Neural progenitor cell (in vitro differentiated cells): ENCODE data around the gene POLR3C. TPM values are rescaled to one million over a fixed set of nuclear protein-coding genes. Genes with fewer than 3 reads are reported as not detected.

Experiments used
- DNase-seq: peaks from one replicate; pipeline ENCODE4 v3.0.0-alpha.2; 2016; ENCODE audit warnings: low spot score
- H2AFZ ChIP-seq: fragments of 200-600 bp; sonication (generic); replicated peaks from 2 replicates; pipeline ENCODE4 v1.6.1; 2016; ENCODE audit warnings: antibody characterized with exemption
- H3F3A ChIP-seq: fragments of 200-600 bp; sonication (generic); 2 replicates; pipeline ENCODE4 v1.6.1; 2016; ENCODE audit warnings: antibody characterized with exemption, low read depth
- H3K27ac ChIP-seq: fragments of 200-600 bp; sonication (generic); 2 replicates; pipeline ENCODE4 v1.5.1; 2016; ENCODE audit warnings: mild to moderate bottlenecking
- H3K27me3 ChIP-seq: fragments of 200-600 bp; sonication (generic); 2 replicates; pipeline ENCODE4 v1.6.1; 2016; ENCODE audit warnings: mild to moderate bottlenecking, moderate library complexity
- H3K36me3 ChIP-seq: fragments of 200-600 bp; sonication (generic); 2 replicates; pipeline ENCODE4 v1.5.1; 2016
- H3K4me1 ChIP-seq: fragments of 200-600 bp; sonication (generic); 2 replicates; pipeline ENCODE4 v1.6.1; 2016; ENCODE audit warnings: mixed run types
- H3K4me2 ChIP-seq: fragments of 200-600 bp; sonication (generic); 2 replicates; pipeline ENCODE4 v1.6.1; 2016
- H3K4me3 ChIP-seq: fragments of 200-600 bp; sonication (generic); 2 replicates; pipeline ENCODE4 v1.5.1; 2016
- H3K79me2 ChIP-seq: fragments of 200-600 bp; sonication (generic); 2 replicates; pipeline ENCODE4 v1.6.1; 2016; ENCODE audit warnings: low read depth
- H3K9ac ChIP-seq: fragments of 200-600 bp; sonication (generic); 2 replicates; pipeline ENCODE4 v1.6.1; 2016
- H3K9me3 ChIP-seq: fragments of 200-600 bp; sonication (generic); 2 replicates; pipeline ENCODE4 v1.5.1; 2016; ENCODE audit warnings: low read depth
- H4K20me1 ChIP-seq: fragments of 200-600 bp; sonication (generic); 2 replicates; pipeline ENCODE4 v1.6.1; 2016; ENCODE audit warnings: low read depth
- H3K27ac Mint-ChIP-seq: 3 replicates; pipeline ENCODE4 v1.8.0; 2021; ENCODE audit warnings: mixed read lengths
- H3K27me3 Mint-ChIP-seq: 2 replicates; pipeline ENCODE4 v1.8.0; 2022; ENCODE audit warnings: low read depth, mild to moderate bottlenecking, inconsistent platforms, moderate library complexity, mixed read lengths; ENCODE audit not compliant: insufficient read depth
- H3K36me3 Mint-ChIP-seq: 3 replicates; pipeline ENCODE4 v1.8.0; 2021; ENCODE audit warnings: mixed read lengths
- H3K4me1 Mint-ChIP-seq: 3 replicates; pipeline ENCODE4 v1.8.0; 2021; ENCODE audit warnings: mixed read lengths
- H3K4me3 Mint-ChIP-seq: 3 replicates; pipeline ENCODE4 v1.8.0; 2021; ENCODE audit warnings: mild to moderate bottlenecking, moderate library complexity, mixed read lengths
- H3K9me3 Mint-ChIP-seq: 3 replicates; pipeline ENCODE4 v1.8.0; 2020; ENCODE audit warnings: mixed read lengths
- EZH2 ChIP-seq: fragments of 200-600 bp; sonication (generic); IDR thresholded peaks from 2 replicates; pipeline ENCODE4 v1.6.1; 2017; ENCODE audit warnings: antibody characterized with exemption, mild to moderate bottlenecking, moderate library complexity
- EZH2phosphoT487 ChIP-seq: fragments of 200-600 bp; sonication (generic); IDR thresholded peaks from 2 replicates; pipeline ENCODE4 v1.6.1; 2017; ENCODE audit warnings: antibody characterized with exemption
- total RNA-seq: library from RNA; depleted of rRNA; stranded (reverse); fragments of >200 nt; gene quantifications from 2 replicates; pipeline ENCODE4 v1.2.3, GENCODE V29; 2015; ENCODE audit warnings: low replicate concordance
- TF ChIP-seq, protein P1 (sequence below): fragments of 200-600 bp; sonication (generic); IDR thresholded peaks from 2 replicates; pipeline ENCODE4 v1.5.1; 2017; ENCODE audit warnings: antibody characterized with exemption, mild to moderate bottlenecking

POLR3C gene
- total RNA-seq, 1 donor from 2014 or later: 15.6 TPM

DNA sequence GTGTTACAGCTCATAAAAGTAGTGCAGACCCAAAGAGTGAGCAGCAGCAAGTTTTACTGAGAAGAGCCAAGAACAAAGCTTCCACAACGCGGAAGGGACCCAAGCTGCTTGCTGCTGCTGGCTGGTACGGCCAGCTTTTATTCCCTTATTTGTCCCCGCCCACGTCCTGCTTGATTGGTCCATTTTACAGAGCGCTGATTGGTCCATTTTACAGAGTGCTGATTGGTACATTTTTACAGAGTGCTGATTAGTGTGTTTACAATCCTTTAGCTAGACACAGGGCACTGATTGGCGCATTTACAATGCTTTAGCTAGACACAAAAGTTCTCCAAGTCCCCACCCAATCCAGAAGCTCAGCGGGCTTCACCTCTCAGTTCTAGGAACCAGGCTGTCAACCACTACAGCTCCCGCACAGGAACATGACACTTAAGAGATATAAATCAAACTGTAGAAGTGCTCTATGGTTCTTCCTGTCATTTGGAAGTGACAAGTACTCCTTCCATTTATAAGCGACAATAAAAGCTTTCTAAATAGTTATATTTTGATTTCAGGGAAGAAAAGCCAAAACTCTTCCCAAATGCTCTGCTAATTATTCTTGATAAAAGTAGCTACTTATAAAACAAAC is 28.6 kb upstream of the POLR3C start:
- H3K36me3 Mint-ChIP-seq: peaks cover 40% of the 10 kb centered on the region
- H3K27ac Mint-ChIP-seq: no peak overlapping the region
- Histone ChIP-seq H3K4me1 (no peaks in the 10 kb centered on the region), H3K4me2 (no peak overlapping the region), H3K79me2 (peaks cover 34% of the 10 kb centered on the region), H3K27ac (no peak overlapping the region), H3K9me3 (peaks cover 7% of the 10 kb centered on the region), H3K4me3 (no peak overlapping the region), H3K27me3 (no peaks in the 10 kb centered on the region), H2AFZ (no peak overlapping the region), H3F3A (no peaks in the 10 kb centered on the region), H4K20me1 (no peaks in the 10 kb centered on the region), H3K9ac (no peak overlapping the region), H3K36me3 (no peaks in the 10 kb centered on the region)
- peaks cover 28% of the 10 kb centered on the region for H3K9me3 Mint-ChIP-seq
- H3K4me1 Mint-ChIP-seq: no peaks in the 10 kb centered on the region
- TF ChIP-seq EZH2: no peak
- TF ChIP-seq EZH2phosphoT487: no peak
- TF ChIP-seq, protein P1, sequence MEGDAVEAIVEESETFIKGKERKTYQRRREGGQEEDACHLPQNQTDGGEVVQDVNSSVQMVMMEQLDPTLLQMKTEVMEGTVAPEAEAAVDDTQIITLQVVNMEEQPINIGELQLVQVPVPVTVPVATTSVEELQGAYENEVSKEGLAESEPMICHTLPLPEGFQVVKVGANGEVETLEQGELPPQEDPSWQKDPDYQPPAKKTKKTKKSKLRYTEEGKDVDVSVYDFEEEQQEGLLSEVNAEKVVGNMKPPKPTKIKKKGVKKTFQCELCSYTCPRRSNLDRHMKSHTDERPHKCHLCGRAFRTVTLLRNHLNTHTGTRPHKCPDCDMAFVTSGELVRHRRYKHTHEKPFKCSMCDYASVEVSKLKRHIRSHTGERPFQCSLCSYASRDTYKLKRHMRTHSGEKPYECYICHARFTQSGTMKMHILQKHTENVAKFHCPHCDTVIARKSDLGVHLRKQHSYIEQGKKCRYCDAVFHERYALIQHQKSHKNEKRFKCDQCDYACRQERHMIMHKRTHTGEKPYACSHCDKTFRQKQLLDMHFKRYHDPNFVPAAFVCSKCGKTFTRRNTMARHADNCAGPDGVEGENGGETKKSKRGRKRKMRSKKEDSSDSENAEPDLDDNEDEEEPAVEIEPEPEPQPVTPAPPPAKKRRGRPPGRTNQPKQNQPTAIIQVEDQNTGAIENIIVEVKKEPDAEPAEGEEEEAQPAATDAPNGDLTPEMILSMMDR: no peak
- no peak for DNase-seq
- H3K27me3 Mint-ChIP-seq: no peaks in the 10 kb centered on the region
- no peak overlapping the region for H3K4me3 Mint-ChIP-seq

DNA sequence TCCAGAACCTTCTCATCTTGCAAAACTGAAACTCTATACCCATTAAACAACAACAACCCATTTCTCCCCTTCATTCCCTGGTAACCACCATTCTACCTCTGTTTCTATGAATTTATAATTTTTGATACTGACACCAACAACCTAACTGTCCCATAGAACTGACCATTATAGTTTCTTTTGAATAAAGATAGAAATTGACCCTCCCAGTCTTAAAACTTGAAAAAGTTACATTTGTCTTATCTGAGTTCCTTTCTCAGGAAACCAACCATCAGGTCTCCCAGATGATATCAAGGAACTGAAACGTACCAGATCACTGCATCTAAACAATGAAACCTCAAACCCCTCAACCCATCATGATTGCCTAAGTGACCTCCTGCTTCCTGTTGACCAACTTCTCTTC is 27.2 kb upstream of the POLR3C start:
- Mint-ChIP-seq H3K4me3 (no peak overlapping the region), H3K27me3 (no peaks in the 10 kb centered on the region), H3K9me3 (peaks cover 28% of the 10 kb centered on the region), H3K27ac (no peak overlapping the region), H3K4me1 (no peaks in the 10 kb centered on the region), H3K36me3 (peaks cover 40% of the 10 kb centered on the region)
- H3K27ac ChIP-seq: no peak overlapping the region
- no peak for TF ChIP-seq EZH2
- TF ChIP-seq, protein P1: no peak
- no peak for TF ChIP-seq EZH2phosphoT487
- peaks cover 48% of the 10 kb centered on the region for H3K79me2 ChIP-seq
- no peaks in the 10 kb centered on the region for H3K4me1 ChIP-seq
- no peak overlapping the region for H3K4me3 ChIP-seq
- no peak overlapping the region for H3K9ac ChIP-seq
- peaks cover 7% of the 10 kb centered on the region for H3K9me3 ChIP-seq
- no peaks in the 10 kb centered on the region for H4K20me1 ChIP-seq
- H3K27me3 ChIP-seq: no peaks in the 10 kb centered on the region
- no peak overlapping the region for H3K4me2 ChIP-seq
- H3F3A ChIP-seq: no peaks in the 10 kb centered on the region
- H2AFZ ChIP-seq: no peak overlapping the region
- DNase-seq: no peak
- H3K36me3 ChIP-seq: no peaks in the 10 kb centered on the region

DNA sequence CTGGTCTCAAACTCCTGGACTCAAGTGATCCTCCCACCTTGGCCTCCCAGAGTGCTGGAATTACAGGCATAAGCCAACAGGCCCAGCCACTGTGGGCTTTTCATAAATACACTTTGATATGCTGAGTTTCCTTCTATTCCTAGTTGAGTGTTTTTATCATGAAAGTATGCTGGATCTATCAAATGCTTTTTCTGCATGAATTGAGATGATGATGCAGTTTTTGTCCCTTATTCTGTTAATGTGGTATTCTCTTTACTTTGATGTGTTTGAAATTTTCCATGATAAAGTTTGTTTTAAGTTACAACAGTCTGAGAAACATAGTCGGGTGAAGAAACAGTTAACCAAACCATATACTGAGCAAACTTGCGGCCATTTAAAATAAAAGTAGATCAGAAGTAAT is 24.2 kb upstream of the POLR3C start:
- Histone ChIP-seq H3K4me2 (no peak overlapping the region), H3K9ac (no peak overlapping the region), H3F3A (peaks cover 9% of the 10 kb centered on the region), H3K79me2 (peaks cover 75% of the 10 kb centered on the region), H4K20me1 (peaks cover 12% of the 10 kb centered on the region), H3K4me3 (no peak overlapping the region), H3K4me1 (peaks cover 17% of the 10 kb centered on the region), H3K36me3 (no peaks in the 10 kb centered on the region), H3K27ac (no peak overlapping the region), H3K27me3 (no peaks in the 10 kb centered on the region), H3K9me3 (peaks cover 7% of the 10 kb centered on the region), H2AFZ (no peak overlapping the region)
- Mint-ChIP-seq H3K4me1 (peaks cover 10% of the 10 kb centered on the region), H3K4me3 (no peak overlapping the region), H3K27me3 (no peaks in the 10 kb centered on the region), H3K36me3 (peaks cover 32% of the 10 kb centered on the region), H3K27ac (no peak overlapping the region), H3K9me3 (peaks cover 28% of the 10 kb centered on the region)
- no peak for DNase-seq
- TF ChIP-seq EZH2phosphoT487: no peak
- TF ChIP-seq, protein P1: no peak
